Osteoblast (primary cell): ENCODE results near the gene OBP2A. TPM values are rescaled to one million over a fixed set of nuclear protein-coding genes. Genes with fewer than 3 reads are reported as not detected.

Experiments used
- DNase-seq: peaks from one replicate; pipeline ENCODE4 v3.0.0; 2011; ENCODE audit warnings: low spot score, mixed read lengths; ENCODE audit not compliant: insufficient read length; ENCODE audit errors: missing footprints
- H2AFZ ChIP-seq: 2 replicates; pipeline ENCODE4 v1.6.0; 2011; ENCODE audit warnings: mild to moderate bottlenecking, low read length
- H3K27ac ChIP-seq: 2 replicates; pipeline ENCODE4 v1.5.1; 2011; ENCODE audit warnings: mild to moderate bottlenecking, low read depth, low read length, moderate library complexity
- H3K27me3 ChIP-seq: 2 replicates; pipeline ENCODE4 v1.6.0; 2012; ENCODE audit warnings: mild to moderate bottlenecking, control low read depth, inconsistent platforms, low read length, moderate library complexity; ENCODE audit not compliant: insufficient read depth
- H3K36me3 ChIP-seq: 2 replicates; pipeline ENCODE4 v1.5.1; 2011; ENCODE audit warnings: mild to moderate bottlenecking, low read length, control low read depth, moderate library complexity; ENCODE audit not compliant: insufficient read depth
- H3K4me1 ChIP-seq: 2 replicates; pipeline ENCODE4 v1.5.1; 2011; ENCODE audit warnings: mild to moderate bottlenecking, low read length, control low read depth, moderate library complexity; ENCODE audit not compliant: insufficient read depth
- H3K4me2 ChIP-seq: 2 replicates; pipeline ENCODE4 v1.6.0; 2011; ENCODE audit warnings: mild to moderate bottlenecking, low read length; ENCODE audit not compliant: insufficient read depth
- H3K4me3 ChIP-seq: fragments of 200-600 bp; sonication (generic); 3 replicates; pipeline ENCODE4 v1.5.1; 2012; ENCODE audit warnings: mild to moderate bottlenecking, low read length, inconsistent platforms; ENCODE audit not compliant: insufficient read depth
- H3K79me2 ChIP-seq: 2 replicates; pipeline ENCODE4 v1.6.0; 2012; ENCODE audit warnings: mild to moderate bottlenecking, low read length, control low read depth, inconsistent platforms; ENCODE audit not compliant: insufficient read depth
- H3K9me3 ChIP-seq: 2 replicates; pipeline ENCODE4 v1.5.1; 2011; ENCODE audit warnings: low read depth, low read length, control low read depth
- H4K20me1 ChIP-seq: 2 replicates; pipeline ENCODE4 v1.6.0; 2012; ENCODE audit warnings: mild to moderate bottlenecking, low read length, control low read depth; ENCODE audit not compliant: insufficient read depth
- total RNA-seq: library from RNA; depleted of rRNA; stranded (reverse); fragments of >200 nt; gene quantifications from 2 replicates; pipeline ENCODE4 v1.2.3, GENCODE V29; 2012
- TF ChIP-seq, protein P1 (sequence below): IDR thresholded peaks from 2 replicates; pipeline ENCODE4 v1.5.1; 2011; ENCODE audit warnings: mild to moderate bottlenecking, low read depth, low read length, moderate library complexity; ENCODE audit errors: extremely low read depth

The OBP2A gene
- total RNA-seq, 1 donor: not detected

GRCh38 chr9:135590486-135591079 is 44.7 kb downstream of the OBP2A start:
- H3K4me1 ChIP-seq: no peaks in the 10 kb centered on the region
- no peak overlapping the region for H2AFZ ChIP-seq
- H3K4me3 ChIP-seq: no peak overlapping the region
- H3K79me2 ChIP-seq: no peaks in the 10 kb centered on the region
- H4K20me1 ChIP-seq: no peaks in the 10 kb centered on the region
- H3K9me3 ChIP-seq: no peaks in the 10 kb centered on the region
- no peak overlapping the region for H3K27ac ChIP-seq
- H3K4me2 ChIP-seq: no peak overlapping the region
- H3K36me3 ChIP-seq: no peaks in the 10 kb centered on the region
- peak; percentile 68 for DNase-seq
- TF ChIP-seq, protein P1, sequence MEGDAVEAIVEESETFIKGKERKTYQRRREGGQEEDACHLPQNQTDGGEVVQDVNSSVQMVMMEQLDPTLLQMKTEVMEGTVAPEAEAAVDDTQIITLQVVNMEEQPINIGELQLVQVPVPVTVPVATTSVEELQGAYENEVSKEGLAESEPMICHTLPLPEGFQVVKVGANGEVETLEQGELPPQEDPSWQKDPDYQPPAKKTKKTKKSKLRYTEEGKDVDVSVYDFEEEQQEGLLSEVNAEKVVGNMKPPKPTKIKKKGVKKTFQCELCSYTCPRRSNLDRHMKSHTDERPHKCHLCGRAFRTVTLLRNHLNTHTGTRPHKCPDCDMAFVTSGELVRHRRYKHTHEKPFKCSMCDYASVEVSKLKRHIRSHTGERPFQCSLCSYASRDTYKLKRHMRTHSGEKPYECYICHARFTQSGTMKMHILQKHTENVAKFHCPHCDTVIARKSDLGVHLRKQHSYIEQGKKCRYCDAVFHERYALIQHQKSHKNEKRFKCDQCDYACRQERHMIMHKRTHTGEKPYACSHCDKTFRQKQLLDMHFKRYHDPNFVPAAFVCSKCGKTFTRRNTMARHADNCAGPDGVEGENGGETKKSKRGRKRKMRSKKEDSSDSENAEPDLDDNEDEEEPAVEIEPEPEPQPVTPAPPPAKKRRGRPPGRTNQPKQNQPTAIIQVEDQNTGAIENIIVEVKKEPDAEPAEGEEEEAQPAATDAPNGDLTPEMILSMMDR: no peak
- H3K27me3 ChIP-seq: no peaks in the 10 kb centered on the region

DNA sequence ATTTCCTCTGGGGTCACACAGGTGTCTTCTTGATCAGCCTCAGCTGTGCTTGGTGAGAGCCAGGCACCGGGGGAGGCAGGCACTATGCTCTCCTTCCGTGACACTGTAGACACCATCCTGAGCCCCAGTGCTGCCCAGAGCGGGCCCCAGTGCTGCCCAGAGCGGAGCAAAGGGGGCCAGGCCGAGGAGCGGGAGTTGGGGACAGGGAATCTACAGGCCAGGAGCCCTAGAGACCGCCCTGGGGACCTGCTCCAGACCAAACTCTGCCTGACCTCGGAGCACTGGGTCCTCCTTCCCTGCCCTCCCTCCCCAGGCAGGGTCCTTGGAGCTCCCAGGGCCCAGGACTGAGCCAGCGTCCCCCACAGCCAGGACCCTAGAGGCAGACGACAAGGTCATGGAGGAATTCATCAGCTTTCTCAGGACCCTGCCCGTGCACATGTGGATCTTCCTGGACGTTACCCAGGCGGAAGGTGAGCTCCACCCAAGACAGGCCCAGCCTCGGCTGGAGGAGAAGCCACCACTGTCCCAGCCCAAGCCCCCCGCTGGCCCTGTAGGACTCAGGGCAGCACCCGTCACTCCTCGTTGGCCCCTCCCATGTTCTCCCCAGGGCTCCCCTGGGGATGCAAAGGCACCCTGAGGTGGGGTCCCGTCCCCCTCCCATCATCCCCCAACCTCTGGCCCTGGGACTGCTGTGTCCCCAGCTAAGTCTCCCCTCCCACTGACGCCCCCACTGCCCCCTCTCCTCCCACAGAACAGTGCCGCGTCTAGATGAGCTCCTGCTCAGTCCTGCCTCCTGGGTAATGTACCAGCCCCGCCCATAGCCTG is 45.8 kb downstream of the OBP2A start:
- H2AFZ ChIP-seq: no peak overlapping the region
- H3K4me3 ChIP-seq: no peak overlapping the region
- peak; percentile 52 for DNase-seq
- TF ChIP-seq, protein P1: no peak
- no peaks in the 10 kb centered on the region for H3K9me3 ChIP-seq
- no peaks in the 10 kb centered on the region for H4K20me1 ChIP-seq
- no peaks in the 10 kb centered on the region for H3K27me3 ChIP-seq
- H3K36me3 ChIP-seq: no peaks in the 10 kb centered on the region
- H3K79me2 ChIP-seq: no peaks in the 10 kb centered on the region
- H3K4me1 ChIP-seq: no peaks in the 10 kb centered on the region
- H3K27ac ChIP-seq: no peak overlapping the region
- no peak overlapping the region for H3K4me2 ChIP-seq

- H3K4me3 ChIP-seq: no peak overlapping the region
- H4K20me1 ChIP-seq: no peaks in the 10 kb centered on the region
- H2AFZ ChIP-seq: no peak overlapping the region
- DNase-seq: peak; percentile 50
- no peaks in the 10 kb centered on the region for H3K36me3 ChIP-seq
- no peak overlapping the region for H3K4me2 ChIP-seq
- no peaks in the 10 kb centered on the region for H3K9me3 ChIP-seq
- no peak overlapping the region for H3K27ac ChIP-seq
- TF ChIP-seq, protein P1: no peak
- H3K4me1 ChIP-seq: no peaks in the 10 kb centered on the region
- H3K79me2 ChIP-seq: no peaks in the 10 kb centered on the region
- H3K27me3 ChIP-seq: no peaks in the 10 kb centered on the region
These were observed 46.3 kb downstream of the OBP2A start for GRCh38 chr9:135592331-135592590.

GRCh38 chr9:135592625-135593024 is 46.7 kb downstream of the OBP2A start:
- H3K4me2 ChIP-seq: no peak overlapping the region
- H3K9me3 ChIP-seq: no peaks in the 10 kb centered on the region
- peaks cover 3% of the 10 kb centered on the region for H3K27me3 ChIP-seq
- H3K79me2 ChIP-seq: no peaks in the 10 kb centered on the region
- TF ChIP-seq, protein P1: no peak
- H3K27ac ChIP-seq: no peak overlapping the region
- DNase-seq: no peak
- H3K4me1 ChIP-seq: no peaks in the 10 kb centered on the region
- H3K4me3 ChIP-seq: no peak overlapping the region
- no peak overlapping the region for H2AFZ ChIP-seq
- no peaks in the 10 kb centered on the region for H3K36me3 ChIP-seq
- H4K20me1 ChIP-seq: no peaks in the 10 kb centered on the region
